BE2C (cell line): ENCODE measurements around the gene SYT13.

Experiments used
- DNase-seq: peaks from one replicate; pipeline ENCODE4 v3.0.0-alpha.2; 2020
- H3K27me3 ChIP-seq: fragments of 250-450 bp; sonication (Bioruptor Pico); 2 replicates; pipeline ENCODE4 v1.5.1; 2020; ENCODE audit warnings: mild to moderate bottlenecking
- H3K36me3 ChIP-seq: fragments of 250-450 bp; sonication (Bioruptor Pico); 2 replicates; pipeline ENCODE4 v1.5.1; 2020; ENCODE audit warnings: mild to moderate bottlenecking
- H3K4me1 ChIP-seq: fragments of 250-450 bp; sonication (Bioruptor Pico); 2 replicates; pipeline ENCODE4 v1.5.1; 2020
- H3K4me3 ChIP-seq: 2 replicates; pipeline ENCODE4 v1.5.1; 2011; ENCODE audit warnings: low read depth, low read length
- H3K9me3 ChIP-seq: fragments of 250-450 bp; sonication (Bioruptor Pico); 2 replicates; pipeline ENCODE4 v1.5.1; 2020
- CTCF ChIP-seq: IDR thresholded peaks from 2 replicates; pipeline ENCODE4 v1.5.1; 2012; ENCODE audit warnings: mild to moderate bottlenecking, low read depth, low read length

Gene SYT13

DNA sequence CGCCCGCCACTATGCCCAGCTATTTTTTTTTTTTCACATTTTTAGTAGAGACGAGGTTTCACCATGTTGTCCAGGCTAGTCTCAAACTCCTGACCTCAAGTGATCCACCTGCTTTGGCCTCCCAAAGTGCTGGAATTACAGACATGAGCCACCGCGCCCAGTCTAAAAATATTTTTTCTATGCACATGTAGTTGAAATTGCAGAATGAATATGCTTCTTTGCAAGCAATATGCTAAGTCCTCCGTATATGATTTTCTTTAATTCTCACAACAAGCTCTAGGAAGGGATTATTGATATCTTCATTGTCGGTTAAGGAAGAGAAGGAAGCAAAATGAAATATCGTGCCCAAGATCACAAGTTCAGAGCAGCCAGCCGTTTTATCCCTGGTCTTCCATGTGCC is 30.1 kb upstream of the SYT13 start:
- DNase-seq, result no peak
- H3K36me3 ChIP-seq, result no peaks in the 10 kb centered on the region
- no peaks in the 10 kb centered on the region for H3K4me1 ChIP-seq
- H3K27me3 ChIP-seq, result no peaks in the 10 kb centered on the region
- no peaks in the 10 kb centered on the region for H3K9me3 ChIP-seq
- no peak for TF ChIP-seq CTCF
- no peak overlapping the region for H3K4me3 ChIP-seq

- no peak for TF ChIP-seq CTCF
- Histone ChIP-seq H3K36me3 (no peaks in the 10 kb centered on the region), H3K9me3 (no peaks in the 10 kb centered on the region), H3K4me1 (no peaks in the 10 kb centered on the region), H3K27me3 (no peaks in the 10 kb centered on the region), H3K4me3 (no peak overlapping the region)
- no peak for DNase-seq
Measured at GRCh38 chr11:45314900-45315299, 28.8 kb upstream of the SYT13 start.

GRCh38 chr11:45313171-45313865 is 27.2 kb upstream of the SYT13 start:
- no peak for DNase-seq
- Histone ChIP-seq H3K9me3 (no peaks in the 10 kb centered on the region), H3K4me1 (no peaks in the 10 kb centered on the region), H3K4me3 (no peak overlapping the region), H3K27me3 (no peaks in the 10 kb centered on the region), H3K36me3 (no peaks in the 10 kb centered on the region)
- no peak for TF ChIP-seq CTCF

- H3K27me3 ChIP-seq, result no peaks in the 10 kb centered on the region
- no peaks in the 10 kb centered on the region for H3K4me1 ChIP-seq
- no peak overlapping the region for H3K4me3 ChIP-seq
- no peaks in the 10 kb centered on the region for H3K36me3 ChIP-seq
- TF ChIP-seq CTCF, result no peak
- no peak for DNase-seq
- H3K9me3 ChIP-seq, result no peaks in the 10 kb centered on the region
Measured at GRCh38 chr11:45305874-45306623, 19.9 kb upstream of the SYT13 start.

DNA sequence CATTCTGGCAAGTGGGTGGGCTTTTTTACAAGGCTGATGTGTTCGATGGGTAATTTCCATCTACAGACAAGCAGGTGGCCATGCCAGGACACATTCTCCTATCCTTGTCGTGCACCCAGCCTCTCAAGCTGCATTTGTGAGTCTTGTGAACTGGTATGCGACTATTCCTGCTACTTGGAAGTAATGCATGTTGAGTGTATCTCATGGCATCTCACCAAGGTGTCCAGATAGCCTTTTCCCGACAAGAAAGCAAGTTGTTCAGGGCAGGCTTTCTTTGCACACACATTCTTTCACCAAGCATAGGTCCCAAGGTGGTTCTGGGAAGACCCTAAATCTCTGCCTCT is 18.8 kb upstream of the SYT13 start:
- Histone ChIP-seq H3K36me3 (no peaks in the 10 kb centered on the region), H3K4me1 (no peaks in the 10 kb centered on the region), H3K4me3 (no peak overlapping the region), H3K9me3 (no peaks in the 10 kb centered on the region), H3K27me3 (no peaks in the 10 kb centered on the region)
- DNase-seq, result no peak
- no peak for TF ChIP-seq CTCF
